GM12801 (cell line): ENCODE measurements around the gene NUDT22.

Experiments
- TF ChIP-seq, protein P1 (sequence below): IDR thresholded peaks from one replicate; pipeline ENCODE4 v1.5.1; 2011; ENCODE audit warnings: control low read depth; ENCODE audit not compliant: insufficient read length; ENCODE audit errors: extremely low read depth

NUDT22 gene

DNA sequence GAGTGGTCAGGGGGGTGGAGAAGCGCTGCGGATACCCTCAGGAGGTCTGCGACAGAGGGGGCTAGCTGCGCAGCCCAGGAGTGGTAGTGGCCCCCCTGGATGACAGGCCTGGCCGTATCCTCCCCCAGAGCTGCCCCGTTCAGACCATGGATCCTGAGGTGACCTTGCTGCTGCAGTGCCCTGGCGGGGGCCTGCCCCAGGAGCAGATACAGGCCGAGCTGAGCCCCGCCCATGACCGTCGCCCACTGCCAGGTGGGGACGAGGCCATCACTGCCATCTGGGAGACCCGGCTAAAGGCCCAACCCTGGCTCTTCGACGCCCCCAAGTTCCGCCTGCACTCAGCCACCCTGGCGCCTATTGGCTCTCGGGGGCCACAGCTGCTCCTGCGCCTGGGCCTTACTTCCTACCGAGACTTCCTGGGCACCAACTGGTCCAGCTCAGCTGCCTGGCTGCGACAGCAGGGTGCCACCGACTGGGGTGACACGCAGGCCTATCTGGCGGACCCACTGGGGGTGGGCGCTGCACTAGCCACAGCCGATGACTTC is 505 bp downstream of the NUDT22 start:
- TF ChIP-seq, protein P1, sequence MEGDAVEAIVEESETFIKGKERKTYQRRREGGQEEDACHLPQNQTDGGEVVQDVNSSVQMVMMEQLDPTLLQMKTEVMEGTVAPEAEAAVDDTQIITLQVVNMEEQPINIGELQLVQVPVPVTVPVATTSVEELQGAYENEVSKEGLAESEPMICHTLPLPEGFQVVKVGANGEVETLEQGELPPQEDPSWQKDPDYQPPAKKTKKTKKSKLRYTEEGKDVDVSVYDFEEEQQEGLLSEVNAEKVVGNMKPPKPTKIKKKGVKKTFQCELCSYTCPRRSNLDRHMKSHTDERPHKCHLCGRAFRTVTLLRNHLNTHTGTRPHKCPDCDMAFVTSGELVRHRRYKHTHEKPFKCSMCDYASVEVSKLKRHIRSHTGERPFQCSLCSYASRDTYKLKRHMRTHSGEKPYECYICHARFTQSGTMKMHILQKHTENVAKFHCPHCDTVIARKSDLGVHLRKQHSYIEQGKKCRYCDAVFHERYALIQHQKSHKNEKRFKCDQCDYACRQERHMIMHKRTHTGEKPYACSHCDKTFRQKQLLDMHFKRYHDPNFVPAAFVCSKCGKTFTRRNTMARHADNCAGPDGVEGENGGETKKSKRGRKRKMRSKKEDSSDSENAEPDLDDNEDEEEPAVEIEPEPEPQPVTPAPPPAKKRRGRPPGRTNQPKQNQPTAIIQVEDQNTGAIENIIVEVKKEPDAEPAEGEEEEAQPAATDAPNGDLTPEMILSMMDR: no peak

DNA sequence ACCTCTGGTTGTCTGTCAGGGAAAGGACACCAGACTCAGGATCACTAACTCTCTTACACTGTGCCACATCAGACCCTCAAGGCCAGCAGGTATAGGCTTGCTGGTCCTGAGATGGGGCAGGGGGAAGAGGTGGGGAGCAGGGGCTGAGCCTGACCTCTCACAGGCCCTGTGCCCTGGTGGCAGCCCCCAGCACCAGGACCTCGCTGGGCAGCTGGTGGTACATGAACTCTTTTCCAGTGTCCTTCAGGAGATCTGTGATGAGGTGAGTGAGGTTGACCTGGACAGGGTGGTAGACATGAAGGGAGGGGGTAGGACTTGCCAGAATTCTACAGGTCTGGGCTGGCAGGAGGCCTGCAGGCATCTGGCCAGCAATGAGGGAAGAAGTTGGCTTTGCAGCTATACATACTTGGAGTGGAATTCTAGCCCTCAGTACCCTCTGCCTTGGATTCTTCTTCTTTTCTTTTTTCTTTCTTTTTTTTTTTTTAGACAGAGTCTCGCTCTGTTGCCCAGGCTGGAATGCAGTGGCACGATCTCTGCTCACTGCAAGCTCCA is 1.4 kb downstream of the NUDT22 start:
- TF ChIP-seq, protein P1: no peak

DNA sequence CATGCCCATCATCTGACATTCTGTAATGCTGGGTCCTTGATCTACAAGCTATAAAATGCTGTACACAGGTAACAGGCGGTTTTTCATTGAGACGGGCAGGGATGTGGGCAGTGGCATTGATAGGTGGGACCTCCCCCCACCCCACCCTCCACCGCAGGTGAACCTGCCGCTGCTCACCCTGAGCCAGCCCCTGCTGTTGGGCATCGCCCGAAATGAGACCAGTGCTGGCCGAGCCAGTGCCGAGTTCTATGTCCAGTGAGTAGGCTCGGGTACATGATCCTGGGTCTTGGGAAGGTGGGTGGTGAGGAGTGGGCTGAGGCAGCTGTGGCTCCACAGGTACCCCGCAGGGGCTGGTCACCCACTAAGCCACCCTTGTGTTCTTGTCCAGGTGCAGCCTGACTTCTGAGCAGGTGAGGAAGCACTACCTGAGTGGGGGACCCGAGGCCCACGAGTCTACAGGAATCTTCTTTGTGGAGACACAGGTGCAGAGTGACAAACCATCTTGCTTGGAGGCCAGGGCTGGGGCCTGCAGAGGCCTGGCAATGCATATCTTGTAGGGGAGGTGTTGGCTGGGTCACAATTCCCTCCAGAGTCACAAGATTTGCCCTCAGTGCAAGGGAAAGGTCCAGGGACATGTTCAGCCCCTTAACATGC is 3.1 kb downstream of the NUDT22 start:
- TF ChIP-seq, protein P1: no peak

DNA sequence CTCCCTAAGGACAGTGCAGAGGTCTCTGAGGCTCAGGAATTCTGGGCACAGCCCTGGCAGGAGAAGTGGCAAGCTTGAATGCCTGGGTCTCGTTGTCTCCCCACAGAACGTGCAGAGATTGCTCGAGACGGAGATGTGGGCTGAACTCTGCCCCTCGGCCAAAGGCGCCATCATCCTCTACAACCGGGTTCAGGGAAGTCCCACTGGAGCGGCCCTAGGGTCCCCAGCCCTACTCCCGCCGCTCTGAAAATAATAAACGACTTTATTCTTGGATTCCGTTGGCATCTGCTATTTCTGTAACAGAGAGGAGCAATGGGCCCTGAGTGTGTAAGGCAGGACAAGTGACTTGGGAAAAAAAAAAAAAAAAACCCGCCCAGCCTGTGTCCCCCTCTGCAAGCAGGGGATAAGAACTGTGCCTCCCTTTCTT is 3.7 kb downstream of the NUDT22 start:
- TF ChIP-seq, protein P1: no peak

DNA sequence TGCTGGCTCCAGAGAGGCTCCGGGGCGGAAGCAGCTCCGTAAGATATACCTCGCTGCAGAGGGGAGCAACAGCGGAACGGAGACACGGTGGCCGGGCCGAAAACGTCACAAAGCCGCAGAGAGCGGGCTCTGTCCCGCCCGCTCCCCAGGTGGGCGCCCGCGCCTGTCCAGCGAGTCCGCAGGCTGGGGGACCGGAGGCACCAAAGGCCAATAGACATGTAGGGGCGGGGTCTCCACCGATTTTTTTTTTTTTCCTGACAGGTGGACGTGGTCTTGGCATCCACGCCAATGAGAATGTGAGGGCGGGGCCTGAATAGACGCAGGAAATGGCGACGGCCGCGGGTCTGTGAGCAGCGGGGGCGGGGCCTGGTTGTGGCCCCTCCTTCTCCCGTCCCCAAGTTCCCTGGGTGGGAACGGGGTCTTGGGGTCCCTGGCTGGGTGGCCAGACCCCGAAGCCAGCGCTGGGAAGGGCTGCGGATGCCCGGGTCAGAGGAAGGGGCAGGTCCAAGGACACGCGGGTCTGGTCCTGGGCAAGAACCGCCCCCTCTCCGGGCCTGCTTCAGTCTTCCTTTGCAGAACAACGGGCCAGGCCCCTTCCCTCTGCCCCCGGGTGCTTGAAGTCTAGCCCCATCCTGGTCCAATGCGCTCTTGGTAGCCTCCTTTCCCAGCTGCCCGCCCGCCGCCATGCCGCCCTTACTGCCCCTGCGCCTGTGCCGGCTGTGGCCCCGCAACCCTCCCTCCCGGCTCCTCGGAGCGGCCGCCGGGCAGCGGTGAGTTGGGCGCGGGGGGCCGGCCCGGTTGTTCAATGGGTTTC is 4.3 kb downstream of the NUDT22 start, which contains the start of gene DNAJC4:
Gene DNAJC4, plus strand, starts transcription at position 378 of the 814 bp plus-strand sequence. Its CDS starts 307 bp downstream, at position 685.
- TF ChIP-seq, protein P1: no peak

DNA sequence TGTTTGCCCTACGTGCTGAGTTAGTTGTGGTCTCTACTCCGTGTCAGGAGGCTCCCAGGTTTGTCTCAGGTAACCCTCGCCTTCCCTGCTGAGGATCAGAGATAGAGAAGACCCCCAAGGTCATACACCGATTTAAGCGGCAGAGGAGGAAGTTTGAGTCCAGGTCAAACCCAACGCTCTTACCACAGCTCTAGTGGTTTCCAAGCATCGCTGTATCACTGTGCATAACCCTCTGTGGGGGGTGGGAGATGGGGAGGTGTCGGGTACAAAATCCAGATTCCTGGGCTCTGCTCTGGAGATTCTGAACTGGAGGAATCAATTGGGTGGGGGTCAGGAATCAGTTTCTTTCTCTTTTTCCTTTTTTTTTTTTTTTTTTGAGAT is 4.9 kb downstream of the NUDT22 start:
- TF ChIP-seq, protein P1: no peak

DNA sequence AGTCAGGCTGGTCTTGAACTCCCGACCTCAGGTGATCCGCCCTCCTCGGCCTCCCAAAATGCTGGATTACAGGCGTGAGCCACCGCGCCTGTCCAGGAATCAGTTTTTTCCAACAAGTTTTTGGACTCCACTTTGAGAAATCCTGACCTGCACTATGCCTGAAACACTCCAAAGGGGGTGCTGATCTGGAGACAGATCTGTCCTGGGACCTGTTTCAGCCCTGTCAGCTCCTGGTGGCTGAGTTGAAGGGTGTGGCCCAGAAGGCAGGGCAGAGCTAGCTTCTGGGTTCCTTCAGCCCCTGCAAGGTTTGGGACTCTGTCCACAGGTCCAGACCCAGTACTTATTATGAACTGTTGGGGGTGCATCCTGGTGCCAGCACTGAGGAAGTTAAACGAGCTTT is 5.5 kb downstream of the NUDT22 start:
- TF ChIP-seq, protein P1: no peak
